T-helper 1 cell treated with Interleukin-12 subunit alpha and Interleukin-12 subunit beta and Interleukin-4 antibody, amounts not matched to agents 30 ng/mL and 1 ng/mL, for 36 hours (primary cell): Measurements from ENCODE around the gene OR52E6. TPM values are rescaled to one million over a fixed set of nuclear protein-coding genes. Genes with fewer than 3 reads are reported as not detected.

Source experiments
- intact Hi-C: fragments of 100-400 bp; cut with micrococcal nuclease; formaldehyde crosslinking; loops from one replicate; pipeline ENCODE4 v1.15.1; 2024
- total RNA-seq: library from RNA; stranded (reverse); gene quantifications from 2 replicates; pipeline ENCODE4 v1.2.3, GENCODE V29; 2022

OR52E6 gene
- not detected in 2 replicates for total RNA-seq

- intact Hi-C loops: no loop called here
Observed at GRCh38 chr11:5841797-5842196, at the start of gene OR52E6. Gene OR52E6 (minus strand): TSS chr11:5841897. CDS start chr11:5841897, 0 bp downstream.

DNA sequence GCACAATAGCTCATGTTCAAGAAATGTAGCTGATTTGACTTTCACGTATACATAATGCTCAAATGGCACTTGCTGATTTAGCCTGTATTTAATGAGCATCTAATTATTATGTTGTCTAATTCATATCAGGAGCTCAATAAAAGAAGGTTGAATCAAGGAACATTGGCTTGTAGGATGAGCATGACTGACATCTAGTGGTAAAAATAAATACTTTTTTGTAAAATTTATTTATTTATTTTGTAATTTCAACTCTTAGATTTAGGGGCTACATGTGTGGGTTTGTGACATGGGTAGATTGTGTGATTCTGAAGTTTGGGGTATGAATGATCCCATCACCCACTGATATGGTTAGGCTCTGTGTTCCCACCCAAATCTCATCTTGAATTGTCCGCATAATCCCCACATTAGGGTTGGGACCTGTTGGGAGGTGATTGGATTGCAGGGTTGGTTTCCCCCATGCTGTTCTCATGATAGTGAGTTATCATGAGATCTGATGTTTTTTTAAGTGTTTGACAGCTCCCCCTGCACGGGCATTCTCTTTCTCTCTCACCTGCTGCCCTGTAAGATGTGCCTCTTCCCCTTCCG is 49.6 kb upstream of the OR52E6 start:
- intact Hi-C loops: loop anchor here (1.0 to 5.0 kb wide), 4 partner anchors 83 to 767 kb away; partner anchors contain the start of gene OR52N2

DNA sequence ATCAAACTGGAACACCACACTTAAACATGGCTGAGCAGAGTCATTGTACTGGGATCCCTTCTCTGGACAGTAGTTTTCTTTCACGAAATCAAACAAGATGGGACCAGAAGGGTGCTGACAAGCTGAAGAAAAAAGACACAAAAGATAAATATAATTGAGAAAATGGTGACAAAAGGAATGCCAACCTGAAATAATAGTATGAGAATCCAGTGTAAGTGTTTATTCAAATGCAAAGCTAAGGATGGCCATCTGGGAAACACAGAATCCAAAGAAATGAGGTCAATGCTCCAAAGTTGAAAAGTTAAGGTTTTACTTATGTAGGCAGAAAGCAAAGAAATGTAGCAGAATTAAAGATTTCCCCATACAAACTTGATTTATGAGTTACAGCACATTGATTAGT is 46.0 kb upstream of the OR52E6 start:
- intact Hi-C loops: no loop called here

GRCh38 chr11:5887172-5887571 is 45.5 kb upstream of the OR52E6 start:
- intact Hi-C loops: no loop called here

DNA sequence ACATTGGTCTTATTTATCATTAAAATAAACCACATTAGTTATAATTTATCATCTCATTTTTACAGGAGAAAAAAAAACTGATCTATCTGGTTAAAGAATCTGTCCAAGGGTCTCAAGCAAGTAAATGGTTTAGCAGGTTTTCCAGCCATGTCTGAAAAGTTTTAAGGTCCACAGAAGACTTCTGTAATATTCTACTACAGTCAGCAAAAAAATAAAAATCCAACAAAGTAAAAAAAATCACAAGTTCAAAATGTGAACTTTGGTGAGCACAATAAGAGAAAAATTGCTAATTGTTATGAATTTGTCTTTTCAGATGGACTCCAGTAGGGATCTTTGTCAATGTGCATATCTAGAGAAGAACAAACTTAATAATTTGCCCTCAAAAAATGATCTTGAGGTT is 40.1 kb upstream of the OR52E6 start:
- intact Hi-C loops: no loop called here

GRCh38 chr11:5880329-5880728 is 38.6 kb upstream of the OR52E6 start, which contains the start of gene OR52E4:
Gene OR52E4 (plus strand): TSS chr11:5880629. CDS start chr11:5884293, 3,664 bp downstream.
- intact Hi-C loops: no loop called here

DNA sequence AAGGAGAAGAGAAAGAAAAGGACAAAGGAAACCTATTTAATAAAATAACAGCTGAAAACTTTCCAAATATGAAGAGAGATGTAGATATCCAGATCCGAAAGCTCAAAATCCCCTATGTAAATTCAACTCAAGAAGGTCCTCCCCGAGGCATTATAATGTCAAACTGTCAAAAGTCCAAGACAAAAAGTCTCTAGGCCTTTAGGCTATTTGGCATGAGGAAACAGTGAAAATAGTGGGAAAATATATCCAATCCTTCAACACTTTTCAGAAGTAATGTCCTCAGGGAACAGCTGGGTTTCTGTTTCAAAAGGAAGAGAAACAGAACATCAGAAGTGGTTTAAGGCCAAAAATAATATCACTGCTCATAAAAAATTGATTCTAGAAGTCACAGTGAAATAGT is 36.9 kb upstream of the OR52E6 start:
- intact Hi-C loops: no loop called here

- intact Hi-C loops: no loop called here
Observed at GRCh38 chr11:5865826-5866225, 24.1 kb upstream of the OR52E6 start.

DNA sequence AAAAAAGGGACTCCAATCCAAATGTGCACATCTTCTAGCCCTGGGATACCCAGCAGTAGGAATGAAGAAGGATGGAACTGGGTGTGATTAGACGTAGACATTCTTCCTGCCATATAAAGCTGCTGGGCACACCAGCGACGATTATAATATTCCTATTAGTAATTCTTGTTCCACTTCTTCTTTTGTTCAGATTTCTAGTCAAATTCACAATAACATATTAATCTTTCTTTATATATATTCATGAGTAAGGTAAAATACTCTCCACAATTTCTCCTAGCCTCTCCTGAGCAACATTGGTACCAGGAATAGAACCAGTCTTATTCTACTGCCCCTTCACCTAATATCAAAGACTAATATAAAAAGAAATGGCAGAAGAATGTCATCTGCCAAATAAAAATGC is 15.9 kb upstream of the OR52E6 start, which contains the start of gene OR52E8:
TSS of gene OR52E8 (minus strand) at position 101 of the 400 bp plus-strand sequence. CDS start at position 101, 0 bp downstream.
- intact Hi-C loops: no loop called here

DNA sequence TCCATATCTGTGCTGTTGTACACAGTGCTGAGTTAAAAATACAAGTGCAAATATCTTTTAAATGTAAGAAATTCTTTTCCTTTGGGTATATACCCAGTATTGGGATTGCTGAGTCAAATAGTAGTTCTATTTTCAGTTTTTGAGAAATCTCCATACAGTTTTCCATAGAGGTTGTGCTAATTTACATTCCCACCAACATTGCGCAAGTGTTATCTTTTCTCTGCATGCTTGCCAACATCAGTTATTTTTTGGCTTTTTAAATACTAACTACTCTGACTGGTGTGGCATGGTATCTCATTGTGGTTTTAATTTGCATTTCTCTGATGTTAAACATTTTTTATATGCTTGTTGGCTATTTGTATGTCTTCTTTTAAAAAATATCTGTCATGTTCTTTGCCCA is 9.3 kb upstream of the OR52E6 start:
- intact Hi-C loops: no loop called here

GRCh38 chr11:5847711-5848110 is 6.0 kb upstream of the OR52E6 start:
- intact Hi-C loops: no loop called here

DNA sequence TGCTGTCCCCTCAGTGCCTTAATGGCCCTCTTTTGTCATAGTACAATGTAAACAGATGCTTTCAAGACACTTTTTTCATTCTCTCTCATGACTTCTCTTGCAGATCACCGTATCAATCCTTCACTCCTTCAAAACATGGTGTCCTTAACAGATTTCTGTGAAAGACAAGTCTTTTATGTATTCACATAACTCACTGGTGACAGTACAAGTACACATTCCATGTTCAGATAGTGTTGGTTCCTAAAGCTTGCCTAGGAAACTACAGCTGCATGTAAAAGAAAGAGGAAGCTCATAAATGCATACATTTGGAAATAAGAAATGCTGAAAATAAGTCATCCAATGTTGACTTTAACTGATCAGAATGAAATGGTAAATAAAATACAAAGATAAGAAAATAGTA is 5.0 kb upstream of the OR52E6 start:
- intact Hi-C loops: no loop called here

DNA sequence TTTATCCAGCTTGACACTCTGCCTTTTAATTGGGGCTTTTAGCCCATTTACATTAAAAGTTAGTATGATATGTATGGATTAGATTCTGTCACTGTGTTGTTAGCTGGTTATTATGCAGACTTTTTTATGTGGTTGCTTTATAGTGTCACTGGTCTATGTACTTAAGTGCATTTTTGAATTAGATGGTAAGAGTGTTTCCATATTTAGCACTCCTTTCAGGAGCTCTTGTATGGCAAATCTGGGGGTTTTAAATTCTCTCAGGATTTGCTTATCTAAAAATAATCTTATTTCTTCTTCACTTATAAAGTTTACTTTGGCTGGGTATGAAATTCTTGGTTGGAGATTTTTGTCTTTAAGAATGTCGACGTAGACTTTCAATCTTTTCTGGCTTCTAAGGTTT is 4.0 kb downstream of the OR52E6 start:
- intact Hi-C loops: no loop called here

GRCh38 chr11:5833446-5833845 is 8.3 kb downstream of the OR52E6 start:
- intact Hi-C loops: no loop called here

GRCh38 chr11:5831196-5831829 is 10.4 kb downstream of the OR52E6 start:
- intact Hi-C loops: no loop called here

DNA sequence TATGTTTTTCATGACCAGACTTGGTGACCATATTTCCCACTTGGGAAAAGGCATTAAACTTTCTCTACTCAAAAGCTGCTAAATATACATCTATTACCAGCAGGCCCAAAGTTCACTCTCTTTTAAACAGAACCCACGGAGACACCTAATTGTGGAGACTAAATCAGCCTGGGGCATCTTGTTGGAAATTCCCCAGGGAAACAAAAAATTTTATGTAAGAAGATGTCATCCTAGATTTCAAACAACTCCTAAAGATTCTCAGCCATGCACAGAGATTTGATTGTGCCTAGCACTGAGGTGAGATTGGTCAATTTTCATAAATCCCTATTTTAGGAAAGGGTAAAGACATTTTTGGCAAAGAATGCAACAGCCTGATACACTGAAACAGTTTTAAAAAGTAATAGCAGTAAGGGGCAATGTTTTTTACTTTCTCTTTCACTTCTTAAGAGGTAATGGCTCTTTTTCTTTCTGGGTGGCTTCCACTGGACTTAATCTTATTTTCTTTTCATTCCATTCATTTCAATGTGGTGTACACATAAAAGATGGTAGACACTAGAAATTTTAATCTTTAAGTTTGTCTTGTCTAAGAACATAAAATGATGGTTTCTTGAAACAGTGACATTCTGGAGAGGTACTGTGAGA is 23.3 kb downstream of the OR52E6 start:
- intact Hi-C loops: no loop called here

GRCh38 chr11:5815534-5815933 is 26.2 kb downstream of the OR52E6 start:
- intact Hi-C loops: no loop called here

- intact Hi-C loops: loop anchor here (2.0 kb wide), 3 partner anchors 81 to 543 kb away; no protein-coding TSS in a partner anchor
Observed at GRCh38 chr11:5809905-5810795, 31.5 kb downstream of the OR52E6 start.

DNA sequence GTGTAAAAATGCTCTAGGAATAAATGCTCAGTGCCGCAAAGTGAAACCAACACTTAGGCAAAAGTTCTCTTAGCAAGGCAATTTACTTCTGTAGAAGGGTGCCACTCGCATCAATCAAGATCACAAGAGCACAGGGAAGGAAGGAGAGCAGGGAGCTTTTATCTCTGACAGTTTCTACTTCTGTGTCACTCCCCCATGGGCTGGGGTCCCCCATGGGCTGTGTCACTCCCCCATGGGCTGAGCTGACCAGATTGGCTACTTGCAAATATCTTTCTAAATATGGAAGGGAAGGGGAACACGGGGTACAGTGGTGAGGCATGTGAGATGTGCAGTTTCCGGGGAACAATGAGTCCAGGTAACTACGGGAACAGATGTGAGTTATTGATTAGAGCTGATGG is 32.6 kb downstream of the OR52E6 start:
- intact Hi-C loops: loop anchor here (2.0 kb wide), 3 partner anchors 82 to 544 kb away; no protein-coding TSS in a partner anchor

- intact Hi-C loops: loop anchor here (1.0 to 2.0 kb wide), 9 partner anchors 9 to 1171 kb away; partner anchors contain the start of gene OR51D1
Observed at GRCh38 chr11:5808500-5809121, 33.1 kb downstream of the OR52E6 start, which contains the start of gene OR52N2. Gene OR52N2 (plus strand): TSS chr11:5808924. CDS start chr11:5820336, 11,412 bp downstream.

DNA sequence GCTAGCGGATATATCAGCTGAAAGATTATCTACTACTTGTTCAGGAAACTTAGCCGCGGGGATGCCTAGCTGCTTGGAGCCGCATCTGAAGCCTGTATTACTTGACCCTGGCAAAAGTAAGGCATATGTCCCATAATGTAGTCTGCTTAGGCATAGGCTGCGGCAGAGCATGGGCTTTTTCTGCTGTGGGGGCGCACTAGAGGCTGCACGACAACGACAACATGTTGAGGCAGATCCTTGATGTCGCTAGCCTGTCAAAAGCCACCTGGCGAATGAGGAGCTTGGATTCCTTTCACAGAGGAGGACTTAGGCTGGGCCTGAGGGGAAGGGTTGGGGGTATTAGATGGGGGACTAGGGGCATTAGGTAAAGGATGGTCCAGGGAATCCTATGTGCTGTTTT is 34.1 kb downstream of the OR52E6 start:
- intact Hi-C loops: no loop called here
